Natural killer cell (primary cell): ENCODE measurements around the gene SV2B. TPM values are rescaled to one million over a fixed set of nuclear protein-coding genes. Genes with fewer than 3 reads are reported as not detected.

Source experiments
- ATAC-seq, 3 donors: fragments of 150-1000 bp in 2 of 3; fragments of 200-7000 bp in 1 of 3; cut with Tn5 transposase; 1 replicate in 1 of 3; 2 replicates in 2 of 3; pipeline ENCODE4 v1.10.0; 2021; ENCODE audit warnings: mild to moderate bottlenecking in 2 of 3, moderate library complexity in 2 of 3
- DNase-seq, 2 donors: peaks; one replicate each; pipeline versions ENCODE4 v3.0.0 to v3.0.0-alpha.2; 2013 to 2021; ENCODE audit warnings: mixed read lengths in 1 of 2
- H3K27ac ChIP-seq: one replicate; pipeline ENCODE4 v1.5.1; 2013; ENCODE audit warnings: mild to moderate bottlenecking, low read length
- H3K27me3 ChIP-seq: one replicate; pipeline ENCODE4 v1.6.1; 2013; ENCODE audit warnings: low read length; ENCODE audit not compliant: control insufficient read depth, insufficient read depth
- H3K36me3 ChIP-seq: one replicate; pipeline ENCODE4 v1.6.1; 2013; ENCODE audit warnings: low read length; ENCODE audit not compliant: control insufficient read depth, insufficient read depth
- H3K4me1 ChIP-seq: one replicate; pipeline ENCODE4 v1.6.1; 2013; ENCODE audit warnings: low read length; ENCODE audit not compliant: control insufficient read depth, insufficient read depth
- H3K4me3 ChIP-seq: one replicate; pipeline ENCODE4 v1.5.1; 2013; ENCODE audit warnings: low read length
- H3K9me3 ChIP-seq: one replicate; pipeline ENCODE4 v1.6.1; 2013; ENCODE audit warnings: low read length; ENCODE audit not compliant: control insufficient read depth, insufficient read depth
- H3K27ac Mint-ChIP-seq, 2 donors: one replicate each; pipeline ENCODE4 v1.8.0; 2022; ENCODE audit warnings: mild to moderate bottlenecking in 2 of 2, mixed read lengths in 2 of 2, moderate library complexity in 1 of 2
- H3K27me3 Mint-ChIP-seq, 2 donors: one replicate each; pipeline ENCODE4 v1.8.0; 2022; ENCODE audit warnings: low read depth in 2 of 2, mixed read lengths in 2 of 2
- H3K36me3 Mint-ChIP-seq: one replicate; pipeline ENCODE4 v1.8.0; 2022; ENCODE audit warnings: mixed read lengths
- H3K4me1 Mint-ChIP-seq, 2 donors: one replicate each; pipeline ENCODE4 v1.8.0; 2022; ENCODE audit warnings: mixed read lengths in 2 of 2
- H3K4me3 Mint-ChIP-seq: one replicate; pipeline ENCODE4 v1.8.0; 2022; ENCODE audit warnings: mild to moderate bottlenecking, moderate library complexity, mixed read lengths
- H3K9me3 Mint-ChIP-seq, 2 donors: one replicate each; pipeline ENCODE4 v1.8.0; 2022; ENCODE audit warnings: mixed read lengths in 2 of 2
- WGBS: methylation state at CpG from one replicate; pipeline ENCODE4 v1.1.7; 2013; ENCODE audit warnings: missing lambda C conversion rate; ENCODE audit not compliant: insufficient coverage; 5-methylcytosine and 5-hydroxymethylcytosine counted together
- intact Hi-C: fragments of 100-400 bp; cut with micrococcal nuclease; formaldehyde crosslinking; loops from one replicate; pipeline ENCODE4 v1.14.2; 2022
- total RNA-seq, 4 donors: library from RNA; stranded (reverse); fragments of 120-200 nt in 1 of 4; gene quantifications; one replicate each; pipeline versions ENCODE4 v1.2.3 to v1.2.4, GENCODE V29; 2013 to 2022
- TF ChIP-seq, protein P1 (sequence below): fragments of 200-600 bp; IDR thresholded peaks from one replicate; pipeline ENCODE4 v1.8.0; 2022; ENCODE audit warnings: antibody characterized with exemption

SV2B gene
- total RNA-seq, 3 donors from 2014 or later (not counting 1 experiment from before 2014, with no cell fraction given), result not detected

DNA sequence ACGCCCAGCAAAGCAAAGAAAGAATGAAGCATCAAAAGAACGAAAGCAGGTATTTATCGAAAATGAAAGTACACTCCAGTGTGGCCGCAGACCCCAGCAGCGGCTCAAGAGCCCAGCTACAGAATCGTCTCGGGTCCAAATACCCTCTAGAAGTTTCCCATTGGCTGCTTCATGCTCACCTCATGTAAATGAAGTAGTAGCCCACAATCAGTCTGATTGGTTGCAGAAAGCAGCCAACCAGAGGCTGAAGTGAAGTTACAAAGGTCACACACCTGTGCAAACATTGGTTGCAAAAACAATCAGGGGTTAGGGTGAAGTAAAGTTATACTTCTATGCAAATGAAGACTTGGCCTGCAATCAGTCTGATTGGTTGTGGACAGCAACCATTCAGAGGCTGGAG is 32.0 kb downstream of the SV2B start:
- H3K9me3 Mint-ChIP-seq, result no peaks in the 10 kb centered on the region
- no peaks in the 10 kb centered on the region for H3K36me3 Mint-ChIP-seq
- DNase-seq (no peak), ATAC-seq (no peak)
- H3K9me3 ChIP-seq, result no peaks in the 10 kb centered on the region
- H3K4me1 ChIP-seq, result no peaks in the 10 kb centered on the region
- 87% methylated on average over 7 of the region's 7 CpGs for WGBS
- no peak overlapping the region for H3K4me3 Mint-ChIP-seq
- no peak overlapping the region for H3K4me3 ChIP-seq
- no peak overlapping the region for H3K27ac ChIP-seq
- H3K27me3 Mint-ChIP-seq, result peaks cover 10 to 35% of the 10 kb centered on the region in 2 donors
- no peaks in the 10 kb centered on the region for H3K27me3 ChIP-seq
- H3K36me3 ChIP-seq, result no peaks in the 10 kb centered on the region
- TF ChIP-seq, protein P1, sequence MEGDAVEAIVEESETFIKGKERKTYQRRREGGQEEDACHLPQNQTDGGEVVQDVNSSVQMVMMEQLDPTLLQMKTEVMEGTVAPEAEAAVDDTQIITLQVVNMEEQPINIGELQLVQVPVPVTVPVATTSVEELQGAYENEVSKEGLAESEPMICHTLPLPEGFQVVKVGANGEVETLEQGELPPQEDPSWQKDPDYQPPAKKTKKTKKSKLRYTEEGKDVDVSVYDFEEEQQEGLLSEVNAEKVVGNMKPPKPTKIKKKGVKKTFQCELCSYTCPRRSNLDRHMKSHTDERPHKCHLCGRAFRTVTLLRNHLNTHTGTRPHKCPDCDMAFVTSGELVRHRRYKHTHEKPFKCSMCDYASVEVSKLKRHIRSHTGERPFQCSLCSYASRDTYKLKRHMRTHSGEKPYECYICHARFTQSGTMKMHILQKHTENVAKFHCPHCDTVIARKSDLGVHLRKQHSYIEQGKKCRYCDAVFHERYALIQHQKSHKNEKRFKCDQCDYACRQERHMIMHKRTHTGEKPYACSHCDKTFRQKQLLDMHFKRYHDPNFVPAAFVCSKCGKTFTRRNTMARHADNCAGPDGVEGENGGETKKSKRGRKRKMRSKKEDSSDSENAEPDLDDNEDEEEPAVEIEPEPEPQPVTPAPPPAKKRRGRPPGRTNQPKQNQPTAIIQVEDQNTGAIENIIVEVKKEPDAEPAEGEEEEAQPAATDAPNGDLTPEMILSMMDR, result no peak
- intact Hi-C loops, result no loop called here
- no peaks in the 10 kb centered on the region for H3K4me1 Mint-ChIP-seq
- H3K27ac Mint-ChIP-seq, result no peak overlapping the region

DNA sequence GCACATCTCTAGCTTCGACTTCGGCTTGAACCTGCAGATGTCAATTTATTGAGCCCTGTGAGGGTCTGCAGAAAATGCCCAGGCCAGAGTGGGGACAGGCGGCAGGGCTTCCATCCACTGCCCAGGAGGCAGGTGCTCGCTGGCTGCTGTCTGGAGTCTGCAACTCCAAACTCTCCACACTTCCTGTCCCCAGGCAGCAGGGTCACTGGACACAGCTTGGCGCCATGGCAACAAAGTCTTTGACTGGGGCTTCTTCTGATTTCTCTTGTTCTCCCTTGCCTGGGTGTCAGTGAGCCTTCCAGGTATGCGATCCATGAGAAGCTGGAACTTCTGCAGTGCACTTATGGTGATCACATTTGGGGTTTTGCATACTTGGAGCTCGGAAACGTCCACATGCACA is 33.5 kb downstream of the SV2B start:
- no peaks in the 10 kb centered on the region for H3K9me3 ChIP-seq
- H3K27me3 ChIP-seq, result no peaks in the 10 kb centered on the region
- H3K4me1 ChIP-seq, result no peaks in the 10 kb centered on the region
- no peaks in the 10 kb centered on the region for H3K9me3 Mint-ChIP-seq
- 87% methylated on average over 6 of the region's 8 CpGs for WGBS
- no peak overlapping the region for H3K4me3 ChIP-seq
- H3K36me3 ChIP-seq, result no peaks in the 10 kb centered on the region
- H3K27ac ChIP-seq, result no peak overlapping the region
- H3K4me3 Mint-ChIP-seq, result no peak overlapping the region
- intact Hi-C loops, result no loop called here
- TF ChIP-seq, protein P1, result no peak
- no peak for DNase-seq
- no peak for ATAC-seq
- no peak overlapping the region for H3K27ac Mint-ChIP-seq
- peaks cover 12 to 29% of the 10 kb centered on the region in 2 donors for H3K27me3 Mint-ChIP-seq
- no peaks in the 10 kb centered on the region for H3K36me3 Mint-ChIP-seq
- H3K4me1 Mint-ChIP-seq, result no peaks in the 10 kb centered on the region

DNA sequence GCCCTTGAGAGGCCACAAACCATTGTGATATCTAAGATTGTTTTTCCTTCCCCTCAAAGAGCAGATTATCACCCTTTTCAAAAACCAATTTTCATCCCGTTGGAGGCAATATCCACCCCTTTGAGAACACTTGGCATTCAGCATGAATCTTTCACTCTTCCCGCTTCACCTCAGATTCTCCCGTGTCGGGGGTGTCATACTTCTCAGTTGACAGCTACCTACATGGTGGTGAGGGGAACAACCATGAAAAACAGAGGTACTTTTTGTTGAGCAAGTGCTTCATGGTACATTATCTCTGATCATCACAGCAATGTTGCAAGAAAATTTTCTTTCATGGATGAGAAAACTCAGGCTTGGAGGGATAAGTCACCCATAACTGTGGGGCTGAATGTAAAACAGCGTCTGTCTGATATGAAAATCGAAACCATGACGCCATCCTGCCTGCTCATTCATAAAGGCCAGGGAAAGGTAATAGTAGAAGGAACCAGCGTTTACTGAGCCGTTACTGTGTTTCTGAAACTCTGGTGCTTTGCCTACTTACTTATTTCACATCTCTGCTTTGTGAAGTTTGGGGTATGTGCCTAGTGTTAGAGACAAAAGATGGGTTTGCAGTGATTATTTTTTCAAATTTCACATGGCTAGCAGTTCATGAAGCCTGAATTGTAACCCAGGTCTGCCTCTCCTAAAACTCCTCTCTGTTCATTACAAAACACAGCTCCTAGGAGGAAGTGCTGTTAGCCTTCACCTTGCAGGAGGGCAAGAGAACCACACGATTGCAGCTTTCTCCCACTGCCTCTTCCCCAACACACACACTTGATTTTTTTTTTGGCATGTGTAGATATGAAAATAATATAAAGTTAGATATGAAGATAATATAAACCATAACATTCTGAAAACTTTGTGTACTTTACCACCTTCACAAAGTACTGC is 35.4 kb downstream of the SV2B start:
- Mint-ChIP-seq H3K27me3 (peaks cover 20 to 44% of the 10 kb centered on the region in 2 donors), H3K4me3 (no peak overlapping the region), H3K9me3 (no peaks in the 10 kb centered on the region), H3K27ac (no peak overlapping the region), H3K4me1 (no peaks in the 10 kb centered on the region), H3K36me3 (no peaks in the 10 kb centered on the region)
- H3K27me3 ChIP-seq, result no peaks in the 10 kb centered on the region
- no peaks in the 10 kb centered on the region for H3K4me1 ChIP-seq
- H3K9me3 ChIP-seq, result no peaks in the 10 kb centered on the region
- no peak overlapping the region for H3K4me3 ChIP-seq
- intact Hi-C loops, result no loop called here
- DNase-seq (no peak), ATAC-seq (no peak)
- TF ChIP-seq, protein P1, result no peak
- WGBS, result 82% methylated on average over 9 of the region's 10 CpGs
- no peaks in the 10 kb centered on the region for H3K36me3 ChIP-seq
- no peak overlapping the region for H3K27ac ChIP-seq
